ENCODE measurements around the gene ZNF577.

ZNF577 gene

GRCh38 chr19:51873097-51873496, 14.7 kb downstream of the ZNF577 start:
- no peak for DNase-seq (ENCODE audit: low read depth in 2 of 2, low spot score in 1 of 2)

GRCh38 chr19:51861870-51862622, 25.7 kb downstream of the ZNF577 start:
- no peak for DNase-seq (ENCODE audit: low read depth in 2 of 2, low spot score in 1 of 2)

GRCh38 chr19:51837145-51837544, 50.6 kb downstream of the ZNF577 start:
- no peak for DNase-seq (ENCODE audit: low read depth in 2 of 2, low spot score in 1 of 2)

GRCh38 chr19:51830274-51830673, 57.5 kb downstream of the ZNF577 start:
- DNase-seq (ENCODE audit: low read depth in 2 of 2, low spot score in 1 of 2) = no peak

- DNase-seq (ENCODE audit: low read depth in 2 of 2, low spot score in 1 of 2) = no peak
These were observed 63.3 kb downstream of the ZNF577 start for GRCh38 chr19:51824281-51825005.

- no peak for DNase-seq (ENCODE audit: low read depth in 2 of 2, low spot score in 1 of 2)
These were observed 64.8 kb downstream of the ZNF577 start for GRCh38 chr19:51822946-51823345.

- no peak for DNase-seq (ENCODE audit: low read depth in 2 of 2, low spot score in 1 of 2)
These were observed 65.4 kb downstream of the ZNF577 start for GRCh38 chr19:51822325-51822724.

GRCh38 chr19:51821921-51822320, 65.8 kb downstream of the ZNF577 start:
- DNase-seq (ENCODE audit: low read depth in 2 of 2, low spot score in 1 of 2) = no peak

- no peak for DNase-seq (ENCODE audit: low read depth in 2 of 2, low spot score in 1 of 2)
These were observed 66.3 kb downstream of the ZNF577 start for GRCh38 chr19:51821456-51821855.
